Skeletal muscle satellite cell (primary cell): ENCODE measurements around the gene HNRNPC.
A peak's percentile ranks its signal among the peaks of the same experiment; 100 is the strongest.

Source experiments
- H3K27me3 ChIP-seq: 2 replicates; pipeline ENCODE4 v1.7.0; 2013; ENCODE audit warnings: low read length; ENCODE audit not compliant: control insufficient read depth, insufficient read depth
- H3K36me3 ChIP-seq: 2 replicates; pipeline ENCODE4 v1.7.0; 2013; ENCODE audit warnings: mild to moderate bottlenecking, control low read depth, low read length; ENCODE audit not compliant: insufficient read depth
- H3K4me1 ChIP-seq: 2 replicates; pipeline ENCODE4 v1.7.0; 2013; ENCODE audit warnings: low read length; ENCODE audit not compliant: control insufficient read depth, insufficient read depth
- H3K4me2 ChIP-seq: 2 replicates; pipeline ENCODE4 v1.7.0; 2013; ENCODE audit warnings: mild to moderate bottlenecking, low read length
- H3K4me3 ChIP-seq: 2 replicates; pipeline ENCODE4 v1.7.0; 2013; ENCODE audit warnings: low read length
- H3K9ac ChIP-seq: 2 replicates; pipeline ENCODE4 v1.7.0; 2013; ENCODE audit warnings: mild to moderate bottlenecking, low read depth, low read length, moderate library complexity
- H3K9me3 ChIP-seq: replicated peaks from 2 replicates; pipeline ENCODE4 v1.7.0; 2013; ENCODE audit warnings: mild to moderate bottlenecking, control low read depth, low read length

Gene HNRNPC

GRCh38 chr14:21267886-21268616 lies 1.2 kb downstream of the HNRNPC start:
- Histone ChIP-seq H3K4me1 (peaks cover 42% of the 10 kb centered on the region), H3K27me3 (no peaks in the 10 kb centered on the region), H3K9me3 (no peaks in the 10 kb centered on the region), H3K4me3 (peak overlapping the region; percentile 86), H3K36me3 (peaks cover 42% of the 10 kb centered on the region), H3K9ac (peak overlapping the region; percentile 99), H3K4me2 (peak overlapping the region; percentile 96)

- Histone ChIP-seq H3K36me3 (peaks cover 48% of the 10 kb centered on the region), H3K27me3 (no peaks in the 10 kb centered on the region), H3K4me2 (peak overlapping the region; percentile 96), H3K4me1 (peaks cover 46% of the 10 kb centered on the region), H3K4me3 (peak overlapping the region; percentile 86), H3K9me3 (no peaks in the 10 kb centered on the region), H3K9ac (peak overlapping the region; percentile 99)
Measured at GRCh38 chr14:21267431-21267845, 1.8 kb downstream of the HNRNPC start.

DNA sequence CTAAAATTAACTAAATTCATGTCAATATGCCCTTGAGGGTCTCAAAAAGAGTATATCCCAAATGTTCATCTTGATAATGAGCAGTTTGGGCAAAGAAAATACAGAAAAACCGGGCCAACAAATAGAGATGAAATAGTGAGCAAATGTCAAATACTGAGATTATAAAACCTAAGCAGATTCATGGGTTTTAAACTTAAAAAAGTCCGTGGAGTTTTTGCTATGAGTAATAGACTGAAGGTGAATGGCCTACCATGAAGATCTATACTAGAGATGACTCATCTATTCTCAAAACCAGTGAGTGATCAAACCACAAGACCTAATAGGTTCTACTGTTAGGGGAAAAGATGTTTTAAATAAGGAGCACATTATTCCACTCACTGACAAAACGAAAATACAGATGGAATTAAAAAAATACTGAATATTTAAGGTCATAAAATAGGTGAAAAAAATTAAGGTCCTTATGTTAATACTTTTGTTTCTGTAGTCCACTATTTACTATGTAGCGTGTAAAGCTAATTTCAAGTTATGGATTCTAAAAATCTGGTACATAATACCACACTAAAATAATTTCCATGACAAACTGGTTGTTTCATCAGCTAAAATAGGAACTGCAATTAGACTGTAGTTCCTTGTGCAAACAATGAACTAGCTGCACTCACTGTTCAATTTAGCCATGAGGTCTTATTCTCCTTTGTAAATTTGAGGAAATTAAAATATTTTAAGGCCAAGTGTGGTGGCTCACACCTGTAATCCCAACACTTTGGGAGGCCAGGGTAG lies 5.0 kb downstream of the HNRNPC start:
- Histone ChIP-seq H3K4me1 (peaks cover 49% of the 10 kb centered on the region), H3K27me3 (no peaks in the 10 kb centered on the region), H3K36me3 (peaks cover 69% of the 10 kb centered on the region), H3K9ac (no peak overlapping the region), H3K9me3 (no peaks in the 10 kb centered on the region), H3K4me3 (no peak overlapping the region), H3K4me2 (peak overlapping the region; percentile 96)

GRCh38 chr14:21263284-21264024 lies 5.8 kb downstream of the HNRNPC start:
- H3K36me3 ChIP-seq, result peaks cover 75% of the 10 kb centered on the region
- H3K9me3 ChIP-seq, result no peaks in the 10 kb centered on the region
- H3K9ac ChIP-seq, result no peak overlapping the region
- no peaks in the 10 kb centered on the region for H3K27me3 ChIP-seq
- peak overlapping the region; percentile 37 for H3K4me2 ChIP-seq
- H3K4me3 ChIP-seq, result no peak overlapping the region
- H3K4me1 ChIP-seq, result peaks cover 52% of the 10 kb centered on the region

DNA sequence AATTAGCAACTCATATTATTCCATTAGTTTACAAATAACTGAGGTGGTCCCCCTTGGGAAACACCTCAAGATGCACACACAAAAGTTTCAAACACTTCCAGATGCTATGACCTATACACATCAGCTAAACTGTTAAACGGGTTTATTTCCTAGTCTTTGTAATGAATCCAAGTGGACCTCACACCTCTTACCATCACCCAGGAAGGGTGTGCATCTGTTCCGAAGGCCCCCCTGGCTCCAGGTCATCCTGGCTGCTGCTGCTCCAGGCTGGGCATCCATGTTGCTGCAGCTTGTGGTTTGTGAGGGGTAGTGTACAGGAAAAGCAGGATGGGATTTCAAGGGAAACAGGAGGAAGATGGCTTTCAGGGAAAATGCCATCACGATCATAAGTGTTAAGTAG lies 6.8 kb downstream of the HNRNPC start:
- H3K4me2 ChIP-seq, result peak overlapping the region; percentile 37
- no peaks in the 10 kb centered on the region for H3K27me3 ChIP-seq
- H3K36me3 ChIP-seq, result peaks cover 75% of the 10 kb centered on the region
- no peaks in the 10 kb centered on the region for H3K9me3 ChIP-seq
- no peak overlapping the region for H3K9ac ChIP-seq
- peaks cover 59% of the 10 kb centered on the region for H3K4me1 ChIP-seq
- H3K4me3 ChIP-seq, result peak overlapping the region; percentile 42

DNA sequence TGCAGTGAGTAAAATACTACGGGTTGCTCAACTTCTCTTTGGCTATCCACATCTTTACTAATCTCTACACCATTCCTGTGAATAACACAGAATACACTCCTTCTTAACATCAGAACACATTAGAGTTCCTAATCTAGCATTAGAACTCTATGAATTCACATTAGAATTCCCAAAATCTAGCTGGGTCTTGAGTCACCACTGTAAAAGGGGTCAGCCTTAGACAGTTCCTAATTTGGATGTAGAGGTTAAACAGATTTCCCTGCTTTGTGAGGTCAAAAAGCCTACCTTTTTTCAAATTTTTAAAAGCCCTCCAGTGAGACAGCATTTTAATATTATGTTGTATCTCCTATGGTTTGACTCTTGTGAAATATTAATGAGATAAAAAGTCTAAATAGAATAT lies 7.4 kb downstream of the HNRNPC start:
- H3K9me3 ChIP-seq, result no peaks in the 10 kb centered on the region
- H3K36me3 ChIP-seq, result peaks cover 76% of the 10 kb centered on the region
- peaks cover 64% of the 10 kb centered on the region for H3K4me1 ChIP-seq
- no peak overlapping the region for H3K4me3 ChIP-seq
- H3K27me3 ChIP-seq, result no peaks in the 10 kb centered on the region
- H3K9ac ChIP-seq, result no peak overlapping the region
- no peak overlapping the region for H3K4me2 ChIP-seq

GRCh38 chr14:21258889-21259787 lies 10.1 kb downstream of the HNRNPC start:
- no peak overlapping the region for H3K4me2 ChIP-seq
- peaks cover 78% of the 10 kb centered on the region for H3K36me3 ChIP-seq
- peaks cover 47% of the 10 kb centered on the region for H3K4me1 ChIP-seq
- H3K9ac ChIP-seq, result no peak overlapping the region
- H3K9me3 ChIP-seq, result no peaks in the 10 kb centered on the region
- H3K27me3 ChIP-seq, result no peaks in the 10 kb centered on the region
- no peak overlapping the region for H3K4me3 ChIP-seq

GRCh38 chr14:21258005-21258888 lies 11.0 kb downstream of the HNRNPC start:
- no peaks in the 10 kb centered on the region for H3K9me3 ChIP-seq
- no peak overlapping the region for H3K4me3 ChIP-seq
- peak overlapping the region; percentile 32 for H3K4me2 ChIP-seq
- H3K4me1 ChIP-seq, result peaks cover 39% of the 10 kb centered on the region
- no peaks in the 10 kb centered on the region for H3K27me3 ChIP-seq
- no peak overlapping the region for H3K9ac ChIP-seq
- peaks cover 79% of the 10 kb centered on the region for H3K36me3 ChIP-seq

GRCh38 chr14:21257394-21257909 lies 11.8 kb downstream of the HNRNPC start:
- H3K27me3 ChIP-seq, result no peaks in the 10 kb centered on the region
- H3K4me2 ChIP-seq, result peak overlapping the region; percentile 22
- peak overlapping the region; percentile 32 for H3K4me3 ChIP-seq
- H3K9me3 ChIP-seq, result no peaks in the 10 kb centered on the region
- no peak overlapping the region for H3K9ac ChIP-seq
- H3K36me3 ChIP-seq, result peaks cover 79% of the 10 kb centered on the region
- H3K4me1 ChIP-seq, result peaks cover 33% of the 10 kb centered on the region
